HCT116 (cell line): ENCODE results near the gene MAGOH. TPM values are rescaled to one million over a fixed set of nuclear protein-coding genes. Genes with fewer than 3 reads are reported as not detected.

Source experiments
- ATAC-seq: fragments of 200-7000 bp; cut with Tn5 transposase; 2 replicates; pipeline ENCODE4 v1.9.1; 2020; ENCODE audit warnings: mild to moderate bottlenecking, moderate library complexity
- BruUV-seq: library from RNA; stranded (reverse); fragments of 400-500 nt; replicated peaks from 2 replicates; lab custom pipeline; 2021; lab: Mats Ljungman, UMichigan
- CTCF ChIA-PET: fragments of 300-600 bp; sonication (Branson Sonifier 250); formaldehyde crosslinking; loops from one replicate; lab custom pipeline; 2021; ENCODE audit warnings: antibody characterized with exemption; lab: Charles Lee
- POLR2A ChIA-PET: fragments of 300-600, 350-600 bp; sonication (Branson Sonifier 250); formaldehyde crosslinking; loops from one replicate; lab custom pipeline; 2021; ENCODE audit warnings: antibody characterized with exemption; lab: Charles Lee
- RAD21 ChIA-PET, 2 experiments: fragments of 300-600 bp; sonication (Branson Sonifier 250); formaldehyde crosslinking; loops; one replicate each; lab custom pipeline; 2023; ENCODE audit warnings: low total read pairs in 2 of 2; ENCODE audit not compliant: uncharacterized antibody in 2 of 2, unreplicated experiment in 2 of 2, low non-redundant PET in 1 of 2; lab: Charles Lee
- DNase-seq: peaks from one replicate; pipeline ENCODE4 v3.0.0-alpha.2; 2010; ENCODE audit warnings: low read depth, low spot score
- H2AFZ ChIP-seq: fragments of 200-600 bp; shearing (Covaris generic), sonication (generic); 2 replicates; pipeline ENCODE4 v1.6.1; 2017; ENCODE audit warnings: low read depth, mixed run types, mixed read lengths, antibody characterized with exemption, low read length; ENCODE audit not compliant: poor library complexity, severe bottlenecking
- H3K27ac ChIP-seq: 2 replicates; pipeline ENCODE4 v1.5.1; 2012; ENCODE audit warnings: low read depth, low read length
- H3K27me3 ChIP-seq: fragments of 200-600 bp; sonication (generic); 2 replicates; pipeline ENCODE4 v1.6.1; 2016; ENCODE audit warnings: mixed run types, low read length, mixed read lengths; ENCODE audit not compliant: insufficient read depth
- H3K36me3 ChIP-seq, 2 experiments: fragments of 200-500 bp in 1 of 2; fragments of 200-600 bp in 1 of 2; sonication (Bioruptor generic) in 1 of 2; sonication (generic) in 1 of 2; 2 replicates each; pipeline versions ENCODE4 v1.5.1 to v1.6.1; 2014 to 2016; ENCODE audit warnings: low read length in 2 of 2, inconsistent platforms in 1 of 2, mixed read lengths in 1 of 2, mixed run types in 1 of 2; ENCODE audit not compliant: insufficient read depth in 2 of 2, control insufficient read depth in 1 of 2
- H3K4me1 ChIP-seq, 2 experiments: fragments of 200-600 bp in 1 of 2; sonication (generic) in 1 of 2; 2 replicates each; pipeline versions ENCODE4 v1.5.1 to v1.6.1; 2012 to 2017; ENCODE audit warnings: low read length in 2 of 2, inconsistent platforms in 1 of 2, mild to moderate bottlenecking in 1 of 2, mixed read lengths in 1 of 2, mixed run types in 1 of 2, moderate library complexity in 1 of 2; ENCODE audit not compliant: insufficient read depth in 2 of 2, control insufficient read depth in 1 of 2
- H3K4me2 ChIP-seq: fragments of 200-600 bp; sonication (generic); 2 replicates; pipeline ENCODE4 v1.6.1; 2017; ENCODE audit warnings: mixed run types, low read length, mixed read lengths
- H3K4me3 ChIP-seq, 2 experiments: fragments of 200-600 bp in 1 of 2; sonication (generic) in 1 of 2; replicated peaks in 1 of 2; 2 replicates each; pipeline ENCODE4 v1.5.1; 2011 to 2016; ENCODE audit warnings: low read length in 2 of 2, control low read depth in 1 of 2, low read depth in 1 of 2, mild to moderate bottlenecking in 1 of 2, mixed read lengths in 1 of 2, mixed run types in 1 of 2
- H3K79me2 ChIP-seq: fragments of 200-600 bp; sonication (generic); 2 replicates; pipeline ENCODE4 v1.6.1; 2017; ENCODE audit warnings: mild to moderate bottlenecking, mixed run types, low read length, moderate library complexity, mixed read lengths; ENCODE audit not compliant: insufficient read depth
- H3K9ac ChIP-seq: fragments of 200-600 bp; sonication (generic); 2 replicates; pipeline ENCODE4 v1.6.1; 2016; ENCODE audit warnings: low read length, mixed read lengths
- H3K9me2 ChIP-seq: fragments of 200-600 bp; sonication (generic), shearing (Covaris generic); 2 replicates; pipeline ENCODE4 v1.6.1; 2017; ENCODE audit warnings: mixed run types, mild to moderate bottlenecking, moderate library complexity; ENCODE audit not compliant: insufficient read depth
- H3K9me3 ChIP-seq, 2 experiments: fragments of 200-500 bp in 1 of 2; fragments of 200-600 bp in 1 of 2; sonication (Bioruptor generic) in 1 of 2; sonication (generic) in 1 of 2; 2 replicates each; pipeline ENCODE4 v1.6.1; 2014 to 2017; ENCODE audit warnings: low read length in 2 of 2, mixed read lengths in 2 of 2, inconsistent platforms in 1 of 2, low read depth in 1 of 2, mild to moderate bottlenecking in 1 of 2, mixed run types in 1 of 2, moderate library complexity in 1 of 2; ENCODE audit not compliant: control insufficient read depth in 1 of 2, insufficient read depth in 1 of 2
- H4K20me1 ChIP-seq: fragments of 200-600 bp; sonication (generic), shearing (Covaris generic); 2 replicates; pipeline ENCODE4 v1.6.1; 2017; ENCODE audit warnings: mixed run types, mild to moderate bottlenecking, moderate library complexity; ENCODE audit not compliant: insufficient read depth
- ELF1 ChIP-seq: IDR thresholded peaks from 2 replicates; pipeline ENCODE4 v1.6.1; 2012; ENCODE audit warnings: low read depth, borderline replicate concordance
- EZH2phosphoT487 ChIP-seq: fragments of 200-600 bp; IDR thresholded peaks from 2 replicates; pipeline ENCODE4 v1.6.1; 2018; ENCODE audit warnings: antibody characterized with exemption, borderline replicate concordance
- JUND ChIP-seq: IDR thresholded peaks from 2 replicates; pipeline ENCODE4 v1.6.1; 2012
- SP1 ChIP-seq: IDR thresholded peaks from 2 replicates; pipeline ENCODE4 v1.6.1; 2012; ENCODE audit warnings: low read depth
- ZFX ChIP-seq: fragments of 450-650 bp; IDR thresholded peaks from 2 replicates; pipeline ENCODE4 v1.6.1; 2017
- intact Hi-C: fragments of 100-400 bp; cut with micrococcal nuclease; formaldehyde crosslinking; loops from 2 replicates; pipeline ENCODE4 v1.10.0; 2022
- total RNA-seq: library from RNA; stranded (reverse); gene quantifications from one replicate; pipeline ENCODE4 v1.2.1, GENCODE V29; 2021; ENCODE audit not compliant: unreplicated experiment

The MAGOH gene
- total RNA-seq, 1 experiment from 2014 or later = 63.7 TPM

GRCh38 chr1:53241828-53242227, 3.5 kb upstream of the MAGOH start:
- H3K4me2 ChIP-seq = no peak overlapping the region
- no peak for ATAC-seq
- no peak overlapping the region for H3K27ac ChIP-seq
- H3K36me3 ChIP-seq = peaks cover 5 to 7% of the 10 kb centered on the region in 2 experiments; a peak in 2 of 4 replicates
- H3K79me2 ChIP-seq = peaks cover 15% of the 10 kb centered on the region
- POLR2A ChIA-PET = no interaction called here
- no peak for DNase-seq
- H3K9me3 ChIP-seq = no peaks in the 10 kb centered on the region
- intact Hi-C loops = no loop called here
- no peaks in the 10 kb centered on the region for H3K9me2 ChIP-seq
- H3K4me1 ChIP-seq = peaks cover 8 to 18% of the 10 kb centered on the region in 2 experiments; a peak in 2 of 4 replicates
- no peaks in the 10 kb centered on the region for H3K27me3 ChIP-seq
- H3K4me3 ChIP-seq = no peak overlapping the region
- no peak overlapping the region for H3K9ac ChIP-seq
- RAD21 ChIA-PET = no interaction called here
- no peak overlapping the region for H2AFZ ChIP-seq
- TF ChIP-seq ZFX (no peak), JUND (no peak), ELF1 (no peak)
- CTCF ChIA-PET = no interaction called here
- BruUV-seq = no TSS peak
- H4K20me1 ChIP-seq = no peaks in the 10 kb centered on the region

DNA sequence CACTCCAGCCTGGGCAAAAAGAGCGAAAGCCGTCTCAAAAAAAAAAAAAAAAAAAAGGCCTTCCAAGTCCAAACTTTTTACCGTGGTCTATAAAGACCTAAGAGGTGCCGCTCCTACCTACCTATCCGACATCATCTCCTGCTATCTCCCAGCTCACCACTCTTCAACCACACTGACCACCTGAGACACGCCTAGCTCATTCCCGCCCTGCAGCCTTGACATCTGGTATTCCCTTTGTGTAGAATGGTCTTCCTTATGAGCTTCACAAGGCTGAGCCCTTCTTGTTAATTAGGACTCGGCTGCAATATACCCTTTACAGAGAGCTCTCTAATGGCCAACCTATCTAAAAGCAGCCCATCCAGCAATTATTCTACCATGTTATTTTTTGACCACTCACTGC, 680 bp downstream of the MAGOH start:
- Histone ChIP-seq H3K9me2 (no peaks in the 10 kb centered on the region), H3K79me2 (peaks cover 44% of the 10 kb centered on the region), H2AFZ (no peak overlapping the region), H3K27me3 (no peaks in the 10 kb centered on the region), H3K4me2 (peak overlapping the region; percentile 81), H3K27ac (peak overlapping the region; percentile 57; the same call in 1 of the 2 replicates), H3K9ac (peak overlapping the region; percentile 82), H3K36me3 (peaks cover 16 to 18% of the 10 kb centered on the region in 2 experiments; a peak in 3 of 4 replicates), H3K9me3 (no peaks in the 10 kb centered on the region), H4K20me1 (no peaks in the 10 kb centered on the region), H3K4me1 (peaks cover 8 to 20% of the 10 kb centered on the region in 2 experiments; a peak in 2 of 4 replicates), H3K4me3 (peak overlapping the region; percentile 88 to 98)
- ChIA-PET CTCF (no interaction called here), POLR2A (interaction anchor here (0.9 kb wide), 1 partner anchor 708 kb away, joined by 3 read pairs; the partner anchor contains the start of genes IFT25 and LRRC42), RAD21 (no interaction called here)
- TF ChIP-seq EZH2phosphoT487 (no peak), SP1 (no peak)
- no TSS peak for BruUV-seq
- ATAC-seq (no peak), DNase-seq (no peak)
- intact Hi-C loops = no loop called here
